D721Med (cell line): ENCODE results near the gene TMEM178B.

Experiments used
- DNase-seq: peaks from one replicate; pipeline ENCODE4 v3.0.0; 2011; ENCODE audit warnings: low spot score; ENCODE audit not compliant: insufficient read length
- FAIRE-seq: peaks from 2 replicates; lab custom pipeline; 2011; peaks lifted over from hg19 to GRCh38; lab: Jason Lieb, UNC
- TF ChIP-seq, protein P1 (sequence below): IDR thresholded peaks from 2 replicates; pipeline ENCODE4 v1.5.1; 2012; ENCODE audit warnings: mild to moderate bottlenecking, control low read depth; ENCODE audit not compliant: insufficient read depth; ENCODE audit errors: missing control alignments

The TMEM178B gene

DNA sequence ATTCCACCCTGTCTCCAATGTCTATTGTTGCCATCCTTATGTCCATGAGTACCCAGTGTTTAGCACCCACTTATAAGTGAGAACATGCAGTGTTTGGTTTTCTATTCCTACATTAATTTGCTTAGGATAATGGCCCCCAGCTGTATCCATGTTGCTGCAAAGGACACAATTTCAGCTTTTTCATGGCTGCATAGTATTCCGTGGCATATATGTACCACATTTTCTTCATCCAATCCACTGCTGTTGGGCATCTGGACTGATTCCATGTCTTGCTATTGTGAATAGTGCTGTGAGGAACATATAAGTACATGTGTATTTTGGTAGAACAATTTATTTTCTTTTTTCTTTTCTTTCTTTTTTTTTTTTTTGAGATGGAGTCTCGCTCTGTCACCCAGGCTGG, 68.2 kb downstream of the TMEM178B start:
- FAIRE-seq (no peak), DNase-seq (no peak)
- TF ChIP-seq, protein P1, sequence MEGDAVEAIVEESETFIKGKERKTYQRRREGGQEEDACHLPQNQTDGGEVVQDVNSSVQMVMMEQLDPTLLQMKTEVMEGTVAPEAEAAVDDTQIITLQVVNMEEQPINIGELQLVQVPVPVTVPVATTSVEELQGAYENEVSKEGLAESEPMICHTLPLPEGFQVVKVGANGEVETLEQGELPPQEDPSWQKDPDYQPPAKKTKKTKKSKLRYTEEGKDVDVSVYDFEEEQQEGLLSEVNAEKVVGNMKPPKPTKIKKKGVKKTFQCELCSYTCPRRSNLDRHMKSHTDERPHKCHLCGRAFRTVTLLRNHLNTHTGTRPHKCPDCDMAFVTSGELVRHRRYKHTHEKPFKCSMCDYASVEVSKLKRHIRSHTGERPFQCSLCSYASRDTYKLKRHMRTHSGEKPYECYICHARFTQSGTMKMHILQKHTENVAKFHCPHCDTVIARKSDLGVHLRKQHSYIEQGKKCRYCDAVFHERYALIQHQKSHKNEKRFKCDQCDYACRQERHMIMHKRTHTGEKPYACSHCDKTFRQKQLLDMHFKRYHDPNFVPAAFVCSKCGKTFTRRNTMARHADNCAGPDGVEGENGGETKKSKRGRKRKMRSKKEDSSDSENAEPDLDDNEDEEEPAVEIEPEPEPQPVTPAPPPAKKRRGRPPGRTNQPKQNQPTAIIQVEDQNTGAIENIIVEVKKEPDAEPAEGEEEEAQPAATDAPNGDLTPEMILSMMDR = no peak

DNA sequence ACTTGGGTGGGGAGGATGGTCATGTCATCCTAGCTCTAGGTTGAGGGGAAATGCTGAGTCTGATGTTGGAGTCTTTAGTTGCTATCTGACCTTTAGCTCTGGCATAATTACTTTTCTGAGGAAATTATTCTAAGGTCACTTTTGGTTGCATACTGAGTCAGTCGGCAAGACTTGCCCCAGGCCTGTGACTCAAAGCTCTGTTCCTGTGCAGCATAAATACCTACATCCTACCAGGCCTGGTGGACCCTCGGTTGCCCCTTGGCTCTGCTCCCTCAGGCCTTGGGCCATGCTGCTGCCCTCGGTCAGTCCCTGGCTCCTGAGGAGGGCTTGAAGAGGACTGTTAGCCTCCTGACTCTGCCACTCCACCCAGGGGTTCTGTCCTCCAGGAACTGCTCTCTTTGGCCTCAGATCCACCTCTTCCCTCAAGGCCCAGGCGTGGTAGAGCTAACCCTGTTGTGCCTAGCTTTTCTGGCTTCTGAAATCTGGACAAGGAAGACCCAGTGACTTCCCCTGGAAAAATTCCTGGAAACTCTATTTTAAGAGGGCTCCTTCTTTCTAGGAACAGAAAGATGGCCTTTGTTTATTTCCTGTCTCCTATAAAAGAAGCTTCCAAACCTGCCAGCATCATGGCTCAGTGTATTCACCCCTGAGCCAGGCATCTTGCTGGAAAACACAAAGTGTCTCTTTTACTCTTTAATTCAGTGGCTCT, 71.2 kb downstream of the TMEM178B start:
- DNase-seq (no peak), FAIRE-seq (no peak)
- TF ChIP-seq, protein P1 = no peak

DNA sequence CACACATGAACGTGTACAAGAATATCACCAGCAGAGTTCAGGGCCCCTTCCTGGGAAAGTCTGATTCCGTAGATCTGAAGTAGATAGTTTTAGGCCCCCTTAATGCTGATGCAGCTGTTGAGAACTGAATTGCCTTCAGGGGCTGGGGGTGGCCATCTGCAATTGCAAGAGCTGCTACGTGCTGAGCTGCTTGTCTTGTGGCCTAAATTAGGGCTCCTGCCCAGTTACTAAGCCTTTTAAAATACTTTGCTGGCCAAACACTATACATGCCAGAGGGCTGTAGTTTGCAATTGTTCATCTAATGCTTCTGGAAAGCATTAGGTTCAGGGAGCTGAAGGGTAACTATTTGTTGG, 71.7 kb downstream of the TMEM178B start:
- TF ChIP-seq, protein P1 = no peak
- DNase-seq (no peak), FAIRE-seq (no peak)

DNA sequence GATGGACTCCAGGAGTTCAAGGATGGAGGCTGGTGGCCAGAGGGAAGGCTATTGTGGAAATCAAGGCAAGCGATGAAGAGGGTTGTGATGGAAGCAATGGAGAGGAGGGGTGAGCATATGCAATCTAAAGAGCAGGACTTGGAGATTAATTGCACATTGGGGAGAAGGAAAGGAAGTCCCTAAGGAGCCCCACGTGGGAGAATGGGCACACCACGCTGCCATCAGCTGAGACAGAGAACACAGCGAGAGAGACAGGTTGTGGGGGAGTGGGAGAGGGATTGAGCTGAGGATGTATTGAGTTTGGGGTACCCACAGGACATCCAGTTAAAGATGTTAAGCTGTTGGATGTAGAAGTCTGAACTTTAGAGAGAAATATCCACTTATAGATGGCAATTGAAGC, 73.6 kb downstream of the TMEM178B start:
- no peak for FAIRE-seq
- TF ChIP-seq, protein P1 = no peak
- DNase-seq = no peak

DNA sequence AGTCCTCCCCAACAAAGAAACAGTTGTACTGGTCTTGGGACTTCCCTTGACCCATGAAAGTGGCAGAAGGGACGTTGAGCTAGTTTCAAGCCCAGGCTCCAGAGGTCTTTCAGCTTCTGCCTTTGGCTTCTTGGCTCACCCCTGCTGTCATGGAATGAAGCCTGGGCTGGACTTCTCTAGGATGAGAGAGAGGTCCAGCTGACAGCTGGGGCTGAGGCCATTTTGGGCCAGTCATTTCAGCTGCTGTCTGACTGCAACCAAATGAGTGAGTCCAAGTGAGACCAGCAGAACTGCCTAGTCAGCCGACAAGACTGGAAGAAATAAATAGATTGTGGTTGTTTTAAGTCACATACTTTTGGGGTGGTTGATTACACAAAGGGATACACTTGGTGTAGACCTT, 76.6 kb downstream of the TMEM178B start:
- FAIRE-seq (no peak), DNase-seq (no peak)
- TF ChIP-seq, protein P1 = no peak

DNA sequence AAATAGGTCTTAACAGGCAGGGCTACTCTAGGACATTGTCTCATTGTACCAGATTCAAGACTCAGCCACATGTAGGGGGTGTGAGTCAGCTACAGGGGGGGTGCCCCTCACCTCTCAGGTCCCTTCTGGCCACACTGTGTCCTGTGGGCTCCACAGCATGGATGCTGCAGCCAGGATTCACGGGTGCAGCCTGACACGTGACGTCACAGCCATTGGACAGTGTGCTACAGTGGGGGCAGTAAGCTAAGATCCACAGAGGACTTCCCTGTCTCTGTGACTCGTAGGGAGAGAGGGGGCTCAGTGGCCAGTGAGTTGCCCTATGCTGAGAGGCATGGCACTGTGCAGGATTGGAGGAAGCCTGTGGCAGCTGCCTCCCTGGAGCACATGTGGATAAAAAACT, 77.9 kb downstream of the TMEM178B start:
- DNase-seq (no peak), FAIRE-seq (no peak)
- TF ChIP-seq, protein P1 = no peak

DNA sequence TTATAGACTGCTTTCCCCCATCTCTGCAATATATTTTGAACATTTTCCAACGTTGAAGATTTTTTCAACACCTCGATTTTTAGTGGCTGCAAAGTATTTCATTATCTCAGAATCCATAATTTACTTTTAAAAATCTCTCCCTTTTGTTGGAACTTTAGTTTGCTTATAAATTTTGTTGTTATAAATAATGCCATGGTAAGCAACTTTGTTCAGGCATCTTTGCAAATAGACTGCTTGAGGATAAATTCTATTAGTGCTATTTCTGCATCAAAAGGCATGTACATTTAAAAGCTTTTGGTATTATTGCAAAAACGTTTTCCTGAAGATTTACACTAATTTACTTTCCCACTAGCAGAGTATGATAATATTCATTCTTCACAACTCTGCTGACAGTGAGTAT, 79.4 kb downstream of the TMEM178B start:
- TF ChIP-seq, protein P1 = no peak
- DNase-seq (no peak), FAIRE-seq (no peak)
